A549 treated with AZD9567 at 1 μM for 4 hours (cell line): ENCODE data around the gene PIP4K2B. TPM values are rescaled to one million over a fixed set of nuclear protein-coding genes. Genes with fewer than 3 reads are reported as not detected.

Experiments used
- total RNA-seq: library from RNA; stranded (reverse); fragments of 200-300 nt; extraction: Qiagen RNA extraction; gene quantifications from 5 replicates; pipeline ENCODE4 v1.2.3, GENCODE V29; 2022; ENCODE audit not compliant: insufficient read depth

The PIP4K2B gene
- 37.2 to 43.7 TPM (median 42.6 TPM) in 5 replicates for total RNA-seq

DNA sequence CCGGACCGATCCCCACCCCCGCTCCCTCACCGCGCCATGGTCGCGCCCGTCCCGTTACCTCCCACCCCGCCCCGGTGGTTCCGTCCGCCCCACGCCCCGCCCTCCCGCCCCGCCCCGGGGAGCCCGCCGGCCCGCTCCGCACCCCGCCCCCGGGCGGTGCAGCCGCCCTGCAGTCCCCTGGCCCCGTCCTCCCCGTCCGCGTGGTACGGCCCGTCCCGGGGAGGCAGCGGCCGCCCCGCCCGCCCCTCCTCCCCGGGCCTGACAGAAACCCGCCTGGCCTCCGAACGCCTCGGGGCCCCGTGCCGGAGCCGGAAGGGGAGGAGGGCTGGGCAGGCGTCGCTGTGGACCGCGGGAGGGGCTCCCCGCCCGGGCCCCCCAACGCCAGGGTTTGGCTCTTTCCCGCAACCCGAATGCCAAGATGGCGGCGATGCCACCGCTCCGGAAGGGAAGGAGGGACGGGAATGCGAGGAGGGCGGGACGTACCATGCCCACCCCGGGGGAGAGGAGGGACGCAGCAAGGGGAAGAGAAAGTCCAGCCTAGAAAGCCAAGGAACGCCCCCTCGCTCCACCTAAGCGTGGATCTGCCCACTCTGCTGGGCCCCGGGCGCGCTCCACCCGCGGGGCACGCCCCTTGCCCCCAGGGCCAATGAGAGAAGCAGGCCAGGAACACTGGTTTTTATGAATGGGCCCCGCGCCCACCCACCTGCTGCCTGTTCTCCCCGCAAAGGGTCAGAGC, at the start of gene PIP4K2B:
PIP4K2B (minus strand) TSS at position 56 of the 736 bp plus-strand sequence. CDS start 132 bp downstream, outside the sequence.

DNA sequence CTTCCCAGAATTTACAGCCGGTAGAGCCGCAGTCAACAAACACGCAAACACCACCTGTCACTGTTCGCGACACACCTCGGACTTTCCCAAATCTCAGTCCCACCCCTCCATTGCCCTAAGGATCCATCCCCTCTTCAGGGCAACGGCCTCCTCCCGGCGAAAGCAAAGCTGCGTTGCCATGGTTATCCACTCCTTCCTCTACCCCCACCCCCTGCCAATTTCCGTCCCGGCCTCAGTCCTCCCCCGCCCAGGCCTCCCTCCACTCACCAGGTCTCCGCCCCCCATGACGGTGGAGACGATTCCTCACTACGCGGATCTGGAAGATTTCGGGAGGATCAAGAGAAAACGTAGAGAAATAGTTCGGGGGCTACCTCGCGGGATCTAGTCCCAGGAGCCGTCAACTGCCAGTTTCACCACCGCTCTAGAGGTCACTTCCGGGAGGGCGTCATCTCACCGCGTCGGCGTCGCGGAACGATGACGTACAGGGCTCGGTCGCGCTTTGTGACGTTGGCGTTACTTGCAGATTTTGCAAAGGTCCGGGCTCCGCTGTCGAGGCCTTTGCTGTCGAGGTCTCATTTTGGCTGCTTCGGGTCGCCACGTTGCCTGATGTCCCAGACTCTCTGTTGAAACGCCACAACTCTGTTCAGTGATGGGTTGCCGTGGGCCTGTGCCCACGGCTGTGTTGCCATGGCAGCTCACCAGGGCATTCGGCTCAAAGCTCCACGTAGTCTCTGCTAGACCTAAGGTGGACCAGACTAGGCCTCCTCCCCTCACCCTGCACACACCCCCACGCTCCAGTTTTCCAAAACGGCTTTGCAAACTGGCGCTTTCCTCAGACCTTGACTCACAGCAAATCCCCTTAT, 25.8 kb upstream of the PIP4K2B start, which contains the start of gene CWC25:
CWC25 (minus strand) TSS at position 423 of the 863 bp plus-strand sequence; CDS start at position 285, 138 bp downstream.

DNA sequence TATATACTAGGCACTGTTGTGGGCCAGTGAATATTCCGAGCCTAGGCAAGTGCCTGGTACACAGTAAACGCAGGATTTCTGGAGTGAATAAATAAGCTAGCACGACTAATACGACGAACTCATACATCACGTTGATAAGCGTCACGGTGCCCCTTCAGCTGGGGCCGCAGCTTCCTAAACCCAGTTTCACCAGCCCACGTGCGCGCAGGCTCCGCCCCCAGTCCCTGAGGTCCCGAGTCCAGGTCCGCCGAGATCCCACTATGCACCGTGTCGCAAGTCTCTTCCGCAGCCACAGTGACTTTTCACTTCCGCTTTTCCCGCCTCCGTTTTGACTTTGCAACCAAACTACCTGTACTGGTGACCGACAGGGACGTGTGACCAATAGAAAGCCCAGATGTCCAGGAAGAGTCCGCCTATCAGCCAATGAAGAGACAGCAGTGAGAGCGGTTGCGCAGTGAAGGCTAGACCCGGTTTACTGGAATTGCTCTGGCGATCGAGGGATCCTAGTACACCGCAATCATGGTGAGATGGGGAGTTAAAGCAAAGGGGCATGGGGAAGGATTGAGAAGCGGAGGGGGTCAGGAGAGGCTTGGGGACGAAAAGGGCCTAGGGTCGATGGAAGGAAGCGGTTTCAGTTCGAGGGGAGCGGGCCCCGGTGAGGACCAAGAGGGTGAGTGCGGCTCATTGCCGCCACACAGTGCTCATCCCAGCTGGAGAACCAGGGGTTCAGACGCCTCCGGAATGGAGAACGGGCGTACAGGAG, 46.9 kb downstream of the PIP4K2B start, which contains the start of gene PSMB3:
PSMB3 (plus strand) TSS at position 434 of the 763 bp plus-strand sequence; CDS start at position 520, 86 bp downstream.

GRCh38 chr17:38748149-38748891, 51.0 kb downstream of the PIP4K2B start, which contains the start of gene PCGF2:
TSS of gene PCGF2 (minus strand) at chr17:38748336. CDS start at chr17:38740402, 7,934 bp downstream.

DNA sequence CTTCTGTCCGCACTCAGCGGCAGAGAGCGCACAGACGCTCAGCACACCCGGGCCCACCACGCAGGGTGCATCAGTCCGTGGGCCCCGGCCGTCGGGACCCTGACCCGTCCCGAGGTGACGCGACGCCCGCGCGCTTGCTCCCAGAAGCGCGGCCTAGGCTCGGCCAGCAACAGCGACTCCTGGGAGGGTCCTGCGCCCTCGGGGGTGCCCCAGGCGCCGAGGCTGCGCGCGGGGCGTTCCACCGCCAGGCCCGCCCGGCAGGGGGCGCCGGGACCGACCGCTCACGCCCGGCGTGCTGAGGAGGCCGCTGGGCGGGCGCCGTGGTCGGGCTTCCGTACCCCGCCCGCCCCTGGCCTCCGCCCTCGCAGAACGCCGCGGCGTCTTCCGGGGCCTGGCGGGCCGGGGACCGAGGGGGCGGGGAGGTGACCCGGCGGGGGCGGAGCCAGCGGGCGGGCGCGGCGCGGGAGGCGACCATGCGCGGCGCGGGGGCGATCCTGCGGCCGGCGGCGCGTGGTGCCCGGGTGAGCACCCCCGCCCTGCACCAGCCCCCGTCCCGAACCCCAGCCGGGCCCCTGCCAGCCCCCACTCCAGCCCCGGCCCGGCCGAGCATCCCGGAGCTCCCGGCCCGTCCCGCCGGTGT, 69.3 kb downstream of the PIP4K2B start, which contains the start of gene CISD3:
CISD3 (plus strand) TSS at position 456 of the 640 bp plus-strand sequence; CDS start at position 474, 18 bp downstream.

Other genes with a start within 250 kb of the PIP4K2B start
- 2.2 to 3.2 TPM (median 2.8 TPM) in 5 replicates for gene SRCIN1, start 193.6 kb downstream of the PIP4K2B start, total RNA-seq
- gene EPOP, start 124.6 kb downstream of the PIP4K2B start, total RNA-seq: 10.7 to 14.0 TPM (median 13.2 TPM) in 5 replicates
- gene MLLT6, start 94.3 kb downstream of the PIP4K2B start, total RNA-seq: 23.6 to 34.9 TPM (median 30.6 TPM) in 5 replicates
- gene CISD3, start 69.2 kb downstream of the PIP4K2B start, total RNA-seq: 41.1 to 98.6 TPM (median 92.0 TPM) in 5 replicates
- gene PCGF2, start 51.2 kb downstream of the PIP4K2B start, total RNA-seq: 25.5 to 53.1 TPM (median 50.9 TPM) in 5 replicates
- gene PSMB3, start 46.8 kb downstream of the PIP4K2B start, total RNA-seq: 354 to 458 TPM (median 435 TPM) in 5 replicates
- 21.9 to 24.0 TPM (median 22.3 TPM) in 5 replicates for gene CWC25, start 25.8 kb upstream of the PIP4K2B start, total RNA-seq
- gene RPL23, start 54.2 kb upstream of the PIP4K2B start, total RNA-seq: 2,657 to 5,013 TPM (median 2,700 TPM) in 5 replicates
- 227 to 248 TPM (median 232 TPM) in 5 replicates for gene LASP1, start 70.5 kb upstream of the PIP4K2B start, total RNA-seq
- not detected in 5 replicates for gene FBXO47, start 167.8 kb upstream of the PIP4K2B start, total RNA-seq